H9 (cell line): ENCODE measurements around the gene ZNF275. TPM values are rescaled to one million over a fixed set of nuclear protein-coding genes. Genes with fewer than 3 reads are reported as not detected.

Experiments
- DNase-seq: peaks from one replicate; pipeline ENCODE4 v3.0.0-alpha.2; 2017
- H2AFZ ChIP-seq: one replicate; pipeline ENCODE4 v1.6.1; 2013; ENCODE audit warnings: mild to moderate bottlenecking, low read length, control low read depth, moderate library complexity
- H2AK5ac ChIP-seq: 2 replicates; pipeline ENCODE4 v1.6.1; 2013; ENCODE audit warnings: low read length, control low read depth, mixed read lengths; ENCODE audit not compliant: insufficient read length
- H2BK120ac ChIP-seq: one replicate; pipeline ENCODE4 v1.6.1; 2013; ENCODE audit warnings: low read depth, mild to moderate bottlenecking, low read length, control low read depth, inconsistent platforms; ENCODE audit not compliant: poor library complexity, severe bottlenecking
- H2BK12ac ChIP-seq: 2 replicates; pipeline ENCODE4 v1.6.1; 2013; ENCODE audit warnings: low read length, control low read depth, mixed read lengths, low read depth; ENCODE audit not compliant: insufficient read length
- H2BK15ac ChIP-seq: 2 replicates; pipeline ENCODE4 v1.6.1; 2013; ENCODE audit warnings: low read depth, low read length, control low read depth
- H2BK20ac ChIP-seq: one replicate; pipeline ENCODE4 v1.6.1; 2013; ENCODE audit warnings: low read depth, mild to moderate bottlenecking, low read length, control low read depth, inconsistent platforms; ENCODE audit not compliant: poor library complexity, severe bottlenecking
- H2BK5ac ChIP-seq: 2 replicates; pipeline ENCODE4 v1.6.1; 2013; ENCODE audit warnings: low read length, control low read depth, mixed read lengths; ENCODE audit not compliant: insufficient read length
- H3K14ac ChIP-seq: 2 replicates; pipeline ENCODE4 v1.6.1; 2013; ENCODE audit warnings: low read length, control low read depth; ENCODE audit not compliant: insufficient read depth
- H3K18ac ChIP-seq: 2 replicates; pipeline ENCODE4 v1.6.1; 2013; ENCODE audit warnings: low read depth, mild to moderate bottlenecking, mixed read lengths, low read length, control low read depth; ENCODE audit not compliant: insufficient read length
- H3K23ac ChIP-seq: 2 replicates; pipeline ENCODE4 v1.6.1; 2013; ENCODE audit warnings: low read length, control low read depth, mixed read lengths, low read depth; ENCODE audit not compliant: insufficient read length
- H3K23me2 ChIP-seq: 2 replicates; pipeline ENCODE4 v1.6.1; 2013; ENCODE audit warnings: low read depth, mild to moderate bottlenecking, mixed read lengths, low read length, control low read depth; ENCODE audit not compliant: insufficient read length, poor library complexity, severe bottlenecking
- H3K27ac ChIP-seq: 2 replicates; pipeline ENCODE4 v1.5.1; 2013; ENCODE audit warnings: low read length, control low read depth, mixed read lengths, low read depth; ENCODE audit not compliant: insufficient read length
- H3K27me3 ChIP-seq: 2 replicates; pipeline ENCODE4 v1.6.1; 2013; ENCODE audit warnings: low read length, control low read depth, inconsistent platforms; ENCODE audit not compliant: insufficient read depth
- H3K4ac ChIP-seq: 2 replicates; pipeline ENCODE4 v1.6.1; 2013; ENCODE audit warnings: low read depth, mild to moderate bottlenecking, control low read depth, inconsistent platforms, low read length, moderate library complexity
- H3K4me1 ChIP-seq: 2 replicates; pipeline ENCODE4 v1.6.1; 2013; ENCODE audit warnings: low read length, control low read depth, inconsistent platforms; ENCODE audit not compliant: insufficient read depth
- H3K4me2 ChIP-seq: 2 replicates; pipeline ENCODE4 v1.6.1; 2013; ENCODE audit warnings: low read length, control low read depth, mixed read lengths; ENCODE audit not compliant: insufficient read length, insufficient read depth
- H3K56ac ChIP-seq: 2 replicates; pipeline ENCODE4 v1.6.1; 2013; ENCODE audit warnings: low read depth, mild to moderate bottlenecking, mixed read lengths, low read length, control low read depth; ENCODE audit not compliant: insufficient read length
- H3K79me1 ChIP-seq: 2 replicates; pipeline ENCODE4 v1.6.1; 2013; ENCODE audit warnings: low read depth, mild to moderate bottlenecking, moderate library complexity, low read length, control low read depth, inconsistent platforms; ENCODE audit not compliant: insufficient read depth, poor library complexity, severe bottlenecking
- H3K79me2 ChIP-seq: 2 replicates; pipeline ENCODE4 v1.6.1; 2013; ENCODE audit warnings: low read length, control low read depth, inconsistent platforms; ENCODE audit not compliant: insufficient read depth
- H3K9ac ChIP-seq: 2 replicates; pipeline ENCODE4 v1.6.1; 2013; ENCODE audit warnings: low read length, control low read depth, mixed read lengths; ENCODE audit not compliant: insufficient read length; ENCODE audit errors: extremely low read depth
- H3K9me3 ChIP-seq: one replicate; pipeline ENCODE4 v1.6.1; 2013; ENCODE audit warnings: low read depth, low read length, inconsistent platforms; ENCODE audit not compliant: control insufficient read depth
- H3T11ph ChIP-seq: one replicate; pipeline ENCODE4 v1.6.1; 2013; ENCODE audit warnings: mild to moderate bottlenecking, low read length, control low read depth, inconsistent platforms
- H4K20me1 ChIP-seq: one replicate; pipeline ENCODE4 v1.6.1; 2013; ENCODE audit not compliant: control insufficient read depth, insufficient read length, insufficient read depth
- H4K5ac ChIP-seq: 2 replicates; pipeline ENCODE4 v1.6.1; 2013; ENCODE audit warnings: low read depth, mild to moderate bottlenecking, mixed read lengths, low read length, control low read depth; ENCODE audit not compliant: insufficient read length
- H4K8ac ChIP-seq: replicated peaks from 2 replicates; pipeline ENCODE4 v1.6.1; 2013; ENCODE audit warnings: low read length, control low read depth, mixed read lengths, low read depth; ENCODE audit not compliant: insufficient read length
- H4K91ac ChIP-seq: 2 replicates; pipeline ENCODE4 v1.6.1; 2013; ENCODE audit warnings: low read depth, mild to moderate bottlenecking, moderate library complexity, mixed read lengths, low read length, control low read depth; ENCODE audit not compliant: insufficient read length
- H3K27ac Mint-ChIP-seq, 3 experiments: 2 replicates in 2 of 3; 3 replicates in 1 of 3; pipeline ENCODE4 v1.8.0; 2020 to 2021; ENCODE audit warnings: mixed read lengths in 3 of 3, mild to moderate bottlenecking in 1 of 3, moderate library complexity in 1 of 3
- H3K27me3 Mint-ChIP-seq: 2 replicates; pipeline ENCODE4 v1.8.0; 2021; ENCODE audit warnings: low read depth, mild to moderate bottlenecking, moderate library complexity, mixed read lengths
- H3K36me3 Mint-ChIP-seq, 3 experiments: 2 replicates in 2 of 3; 3 replicates in 1 of 3; pipeline ENCODE4 v1.8.0; 2020 to 2021; ENCODE audit warnings: low read depth in 3 of 3, mixed read lengths in 3 of 3; ENCODE audit not compliant: insufficient read depth in 1 of 3
- H3K4me1 Mint-ChIP-seq, 2 experiments: 2 replicates each; pipeline ENCODE4 v1.8.0; 2020; ENCODE audit warnings: mixed read lengths in 2 of 2
- H3K4me3 Mint-ChIP-seq, 2 experiments: 2 replicates in 1 of 2; 3 replicates in 1 of 2; pipeline ENCODE4 v1.8.0; 2020 to 2021; ENCODE audit warnings: mild to moderate bottlenecking in 2 of 2, mixed read lengths in 2 of 2, moderate library complexity in 1 of 2
- H3K9me3 Mint-ChIP-seq, 2 experiments: 2 replicates in 1 of 2; 3 replicates in 1 of 2; pipeline ENCODE4 v1.8.0; 2020; ENCODE audit warnings: mild to moderate bottlenecking in 2 of 2, mixed read lengths in 2 of 2, moderate library complexity in 1 of 2
- CTCF ChIP-seq: fragments of 200-600 bp; sonication (generic); conservative IDR thresholded peaks from 3 replicates; pipeline ENCODE4 v1.8.0; 2021; ENCODE audit warnings: antibody characterized with exemption, mild to moderate bottlenecking
- WGBS: extraction: QIAGEN DNeasy Blood & Tissue Kit; methylation state at CpG from one replicate; pipeline ENCODE4 v1.1.7; 2013; ENCODE audit warnings: missing lambda C conversion rate, low lambda C conversion rate, mixed read lengths; ENCODE audit not compliant: insufficient read length; ENCODE audit errors: extremely low coverage; 5-methylcytosine and 5-hydroxymethylcytosine counted together
- total RNA-seq: library from RNA; stranded (reverse); gene quantifications from 2 replicates; pipeline ENCODE4 v1.2.1, GENCODE V29; 2021

The ZNF275 gene
- total RNA-seq, 1 experiment from 2014 or later, result 11.8 TPM

- peaks cover 0 to 6% (median 0%) of the 10 kb centered on the region in 3 experiments; a peak in 4 of 7 replicates for H3K36me3 Mint-ChIP-seq
- peaks cover 47% of the 10 kb centered on the region for H3K9me3 ChIP-seq
- H3K4me3 Mint-ChIP-seq, result no peak overlapping the region
- peaks cover 0 to 4% of the 10 kb centered on the region in 2 experiments; a peak in 1 of 4 replicates for H3K4me1 Mint-ChIP-seq
- H2BK20ac ChIP-seq, result no peak overlapping the region
- H3K14ac ChIP-seq, result no peak overlapping the region
- H3K23ac ChIP-seq, result no peak overlapping the region
- no peak overlapping the region for H3T11ph ChIP-seq
- H3K27me3 ChIP-seq, result no peaks in the 10 kb centered on the region
- H3K27ac Mint-ChIP-seq, result no peak overlapping the region
- no peaks in the 10 kb centered on the region for H3K79me2 ChIP-seq
- H3K27ac ChIP-seq, result no peak overlapping the region
- TF ChIP-seq CTCF, result no peak
- peaks cover 79 to 88% of the 10 kb centered on the region in 2 experiments for H3K9me3 Mint-ChIP-seq
- no peak for DNase-seq
- H3K56ac ChIP-seq, result no peak overlapping the region
- no peak overlapping the region for H2BK12ac ChIP-seq
- H3K4me2 ChIP-seq, result no peak overlapping the region
- no peaks in the 10 kb centered on the region for H3K23me2 ChIP-seq
- no peaks in the 10 kb centered on the region for H3K79me1 ChIP-seq
- no peak overlapping the region for H4K91ac ChIP-seq
- WGBS, result no CpG with 5 or more reads among the region's 4 CpGs
- no peaks in the 10 kb centered on the region for H4K20me1 ChIP-seq
- H3K27me3 Mint-ChIP-seq, result peaks cover 35% of the 10 kb centered on the region
- no peak overlapping the region for H2BK120ac ChIP-seq
- no peak overlapping the region for H3K9ac ChIP-seq
- H2AFZ ChIP-seq, result no peak overlapping the region
- H3K4ac ChIP-seq, result no peak overlapping the region
- H2BK5ac ChIP-seq, result no peak overlapping the region
- no peak overlapping the region for H4K5ac ChIP-seq
- H3K18ac ChIP-seq, result no peak overlapping the region
- H3K4me1 ChIP-seq, result no peaks in the 10 kb centered on the region
- H2BK15ac ChIP-seq, result no peak overlapping the region
- H2AK5ac ChIP-seq, result no peak overlapping the region
- no peak overlapping the region for H4K8ac ChIP-seq
Measured at GRCh38 chrX:153302796-153303195, 31.2 kb upstream of the ZNF275 start.
